ENCODE data around the gene SEC62. TPM values are rescaled to one million over a fixed set of nuclear protein-coding genes. Genes with fewer than 3 reads are reported as not detected.
A peak's percentile ranks its signal among the peaks of the same experiment; 100 is the strongest.

Gene SEC62
- total and polyA plus RNA-seq, 12 donors: 34.1 to 165 (median 77.7) TPM

GRCh38 chr3:170033489-170033888 lies 66.9 kb downstream of the SEC62 start:
- 78 to 81% methylated on average over 8 of the region's 8 CpGs for WGBS, 2 donors
- H3K27me3 ChIP-seq: peaks cover 0 to 25% (median 20%) of the 10 kb centered on the region in 7 donors
- DNase-seq (no peak), ATAC-seq (no peak)
- no peaks in the 10 kb centered on the region for H3K36me3 ChIP-seq
- peaks cover 0 to 15% (median 10%) of the 10 kb centered on the region in 9 donors for H3K4me1 ChIP-seq
- intact Hi-C loops (cut with DNase I): loop anchor here in 2 of 10 donors (10.0 kb wide), 1 partner anchor 169 kb away; the partner anchor contains the start of gene LRRC31 (in 2 of the 2)
- TF ChIP-seq CTCF (IDR thresholded peaks at IDR 0.05): no peak
- H3K9me3 ChIP-seq: no peaks in the 10 kb centered on the region
- no peak overlapping the region for H3K4me3 ChIP-seq
- no peak overlapping the region for H3K27ac ChIP-seq

DNA sequence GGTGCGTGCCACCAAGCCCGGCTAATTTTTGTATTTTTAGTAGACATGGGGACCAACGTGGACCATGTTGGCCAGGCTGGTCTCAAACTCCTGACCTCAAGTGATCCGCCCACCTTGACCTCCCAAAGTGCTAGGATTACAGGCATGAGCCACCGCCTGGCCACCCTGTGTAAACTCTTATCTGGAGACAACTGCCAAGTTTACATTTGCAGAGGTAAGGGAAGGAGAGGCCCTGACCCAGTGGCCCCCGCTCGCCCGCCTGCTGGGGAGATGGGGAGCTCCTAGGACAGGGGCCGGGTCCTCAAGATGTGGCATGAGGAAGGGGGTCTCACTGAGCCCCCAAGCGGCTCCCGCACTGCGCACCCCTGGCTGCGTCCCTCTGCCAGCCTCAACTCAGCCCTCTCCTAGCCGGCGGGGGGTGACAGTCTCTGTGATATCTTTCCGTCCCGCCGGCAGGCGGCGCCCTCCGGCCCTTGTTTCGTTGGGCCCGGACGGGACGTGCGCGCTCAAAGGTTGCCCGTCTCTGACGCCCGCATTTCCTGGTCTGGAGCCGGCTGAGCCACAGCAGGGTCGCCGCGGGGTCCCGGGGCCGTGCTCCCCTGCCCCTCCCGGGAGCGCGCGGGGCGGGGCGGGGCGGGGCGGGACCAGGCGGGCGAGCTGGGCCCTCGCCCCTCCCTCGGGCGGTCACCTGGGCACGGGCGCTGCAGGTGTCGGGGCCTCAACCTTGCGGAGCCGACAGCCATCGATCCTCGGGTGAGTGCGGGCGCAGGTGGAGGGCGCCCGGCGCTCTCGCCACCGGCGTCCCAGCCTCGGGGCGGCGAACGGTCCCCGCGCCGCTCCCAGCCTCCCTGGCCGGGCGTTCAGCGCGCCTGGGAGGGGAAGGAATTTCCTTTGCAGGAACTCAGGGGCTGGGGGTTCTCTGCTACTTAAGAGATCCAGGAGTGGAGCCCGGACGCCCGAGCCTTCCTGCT lies 71.1 kb downstream of the SEC62 start, which contains the start of gene GPR160:
Gene GPR160 (plus strand): TSS at position 533 of the 971 bp plus-strand sequence. CDS start 45,978 bp downstream, outside the sequence.
- peaks cover 0 to 44% (median 29%) of the 10 kb centered on the region in 7 donors for H3K27me3 ChIP-seq
- H3K4me1 ChIP-seq: peaks cover 0 to 23% (median 14%) of the 10 kb centered on the region in 9 donors
- intact Hi-C loops (cut with DNase I): loop anchor here in 3 of 10 donors (5.0 to 10.0 kb wide), 2 partner anchors 70 to 173 kb away; partner anchors contain the start of genes LRRC31 (in 2 of the 3) and SEC62 (in 1 of the 3)
- peak; percentile 31 to 77 (median 69) for TF ChIP-seq CTCF (IDR thresholded peaks at IDR 0.05)
- ATAC-seq: peak; percentile 70 to 92 (median 88)
- H3K4me3 ChIP-seq: peak within 1 kb of the TSS; percentile 49 to 79 (median 66)
- no peaks in the 10 kb centered on the region for H3K9me3 ChIP-seq
- peak within 1 kb of the TSS in 3 of 10 donors; percentile 39 to 87 (median 64) for H3K27ac ChIP-seq
- peak; percentile 57 to 76 for DNase-seq
- no peaks in the 10 kb centered on the region for H3K36me3 ChIP-seq
- WGBS, 2 donors: 4% methylated on average over 76 to 78 of the region's 78 CpGs

DNA sequence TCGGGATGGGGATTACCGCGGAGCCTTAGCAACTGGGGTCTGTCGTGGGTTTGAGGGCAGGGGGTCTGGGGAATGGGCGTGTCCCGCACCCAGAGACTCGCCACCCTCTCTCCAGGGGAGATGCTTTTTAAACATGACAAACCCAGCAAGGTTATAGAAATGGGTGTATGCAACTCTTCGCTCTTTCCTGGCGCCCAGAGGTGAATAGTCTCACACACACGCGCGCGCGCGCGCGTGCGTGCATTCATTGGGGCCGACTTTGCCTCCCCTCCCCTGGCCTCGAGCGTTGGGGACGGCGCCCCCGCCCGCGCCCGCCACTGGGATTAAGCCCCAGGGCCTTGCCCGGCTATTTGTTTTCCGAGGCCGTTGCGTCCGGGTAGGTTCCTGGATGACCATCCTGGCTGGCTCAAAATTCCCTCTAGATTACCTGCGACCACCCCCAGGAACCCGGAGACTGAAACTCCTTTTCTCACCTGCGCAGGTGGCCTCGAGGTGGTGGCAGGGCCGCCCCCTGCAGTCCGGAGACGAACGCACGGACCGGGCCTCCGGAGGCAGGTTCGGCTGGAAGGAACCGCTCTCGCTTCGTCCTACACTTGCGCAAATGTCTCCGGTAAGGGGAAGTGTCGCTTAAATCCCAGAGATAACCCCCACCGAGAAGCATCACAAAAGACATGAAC lies 72.0 kb downstream of the SEC62 start:
- H3K27me3 ChIP-seq: peaks cover 0 to 44% (median 29%) of the 10 kb centered on the region in 7 donors
- H3K9me3 ChIP-seq: no peaks in the 10 kb centered on the region

More for the DNA sequence above, 72.0 kb downstream of the SEC62 start:
- intact Hi-C loops (cut with DNase I): loop anchor here in 3 of 10 donors (5.0 to 10.0 kb wide), 2 partner anchors 71 to 174 kb away; partner anchors contain the start of genes LRRC31 (in 2 of the 3) and SEC62 (in 1 of the 3)
- peak in 2 of 9 donors; percentile 11 to 13 for TF ChIP-seq CTCF (IDR thresholded peaks at IDR 0.05)
- H3K36me3 ChIP-seq: no peaks in the 10 kb centered on the region
- peak overlapping the region in 3 of 10 donors; percentile 39 to 87 (median 64) for H3K27ac ChIP-seq
- WGBS, 2 donors: 4 to 6% methylated on average over 51 of the region's 51 CpGs
- peak in 1 of 2 donors; percentile 15 for DNase-seq
- peak overlapping the region; percentile 49 to 79 (median 66) for H3K4me3 ChIP-seq
- peak in 2 of 8 donors; percentile 13 to 32 for ATAC-seq
- H3K4me1 ChIP-seq: peaks cover 0 to 23% (median 14%) of the 10 kb centered on the region in 9 donors
